Cardiac septum (tissue), 1 donor: ENCODE data around the gene POMP. TPM values are rescaled to one million over a fixed set of nuclear protein-coding genes. Genes with fewer than 3 reads are reported as not detected.

ENCODE experiments used
- DNase-seq: peaks from one replicate; pipeline ENCODE4 v3.0.0-alpha.2; 2020; ENCODE audit warnings: low spot score
- intact Hi-C: fragments of 100-400 bp; cut with DNase I; formaldehyde crosslinking; loops from one replicate; pipeline ENCODE4 v1.14.0; 2022
- long read RNA-seq: library from polyadenylated mRNA; unstranded; transcript quantifications from one replicate; pipeline ENCODE4 v2.0.0, GENCODE V29; 2021
- total RNA-seq: library from RNA; stranded (reverse); fragmentation: NEBNext Ultra II Directional; extraction: Animal tissue kit (Norgen Biotek cat#: 25700); gene quantifications from one replicate; pipeline ENCODE4 v1.2.1, GENCODE V29; 2021
- donor health status: DM: no; HTN: no; CAD: no.

Gene POMP
- 82.8 TPM for total RNA-seq
- long read RNA-seq, transcript POMP-201 (6 exons, 1,330 nt): major isoform, 200 of 211 reads
- long read RNA-seq, partial matches to known transcripts: 9 of 211 reads
- long read RNA-seq, other reads (novel, unspliced or antisense): 2 of 211 reads

GRCh38 chr13:28658796-28659620 is at the start of gene POMP:
TSS of gene POMP (plus strand) at chr13:28659130. CDS start at chr13:28659185, 55 bp downstream.
- DNase-seq: peak; percentile 98
- intact Hi-C loops: loop anchor here (5.0 kb wide), 1 partner anchor 58 kb away; the partner anchor contains the start of gene SLC46A3

GRCh38 chr13:28609381-28609780 is 49.5 kb upstream of the POMP start:
- intact Hi-C loops: no loop called here
- DNase-seq: no peak

GRCh38 chr13:28609926-28610325 is 49.0 kb upstream of the POMP start:
- DNase-seq: no peak
- intact Hi-C loops: no loop called here

- intact Hi-C loops: no loop called here
- no peak for DNase-seq
These were observed 47.9 kb upstream of the POMP start for GRCh38 chr13:28610996-28611395.

- intact Hi-C loops: no loop called here
- DNase-seq: no peak
These were observed 47.2 kb upstream of the POMP start for GRCh38 chr13:28611654-28612131.

- intact Hi-C loops: no loop called here
These were observed 45.4 kb upstream of the POMP start for GRCh38 chr13:28613562-28613961.

GRCh38 chr13:28615916-28616446 is 42.9 kb upstream of the POMP start:
- intact Hi-C loops: no loop called here
- DNase-seq: no peak

More at GRCh38 chr13:28613562-28613961, 45.4 kb upstream of the POMP start:
- no peak for DNase-seq

GRCh38 chr13:28618230-28618994 is 40.5 kb upstream of the POMP start:
- intact Hi-C loops: no loop called here
- DNase-seq: no peak

GRCh38 chr13:28620011-28620830 is 38.7 kb upstream of the POMP start:
- DNase-seq: no peak
- intact Hi-C loops: no loop called here

GRCh38 chr13:28621449-28621848 is 37.5 kb upstream of the POMP start:
- intact Hi-C loops: no loop called here
- DNase-seq: no peak

GRCh38 chr13:28622286-28622685 is 36.6 kb upstream of the POMP start:
- no peak for DNase-seq
- intact Hi-C loops: no loop called here

GRCh38 chr13:28623782-28624706 is 34.9 kb upstream of the POMP start:
- intact Hi-C loops: no loop called here
- no peak for DNase-seq

- no peak for DNase-seq
- intact Hi-C loops: loop anchor here (5.0 kb wide), 1 partner anchor 128 kb away; the partner anchor contains the start of gene FLT1
These were observed 34.1 kb upstream of the POMP start for GRCh38 chr13:28624707-28625432.

- DNase-seq: no peak
- intact Hi-C loops: loop anchor here (5.0 kb wide), 1 partner anchor 129 kb away; the partner anchor contains the start of gene FLT1
These were observed 32.7 kb upstream of the POMP start for GRCh38 chr13:28626266-28626665.

GRCh38 chr13:28628241-28628640 is 30.7 kb upstream of the POMP start:
- DNase-seq: no peak
- intact Hi-C loops: loop anchor here (5.0 kb wide), 1 partner anchor 131 kb away; the partner anchor contains the start of gene FLT1

GRCh38 chr13:28630869-28631268 is 28.1 kb upstream of the POMP start:
- intact Hi-C loops: no loop called here
- no peak for DNase-seq

GRCh38 chr13:28631801-28632200 is 27.1 kb upstream of the POMP start:
- intact Hi-C loops: no loop called here
- no peak for DNase-seq
